SK-N-SH (cell line): Measurements from ENCODE around the gene HPCAL4. TPM values are rescaled to one million over a fixed set of nuclear protein-coding genes. Genes with fewer than 3 reads are reported as not detected.

Experiments used
- CTCF ChIA-PET: fragments of 300-600, 350-600 bp; formaldehyde crosslinking; extraction: SDS; loops from one replicate; lab custom pipeline; 2021; lab: Yijun Ruan, JAX
- POLR2A ChIA-PET: fragments of 350-600 bp; sonication (Branson Sonifier 250); formaldehyde crosslinking; extraction: SDS; loops from one replicate; lab custom pipeline; 2020; ENCODE audit warnings: antibody characterized with exemption, inconsistent platforms; lab: Yijun Ruan, JAX
- DNase-seq: peaks from one replicate; pipeline ENCODE4 v3.0.0; 2012
- H2AFZ ChIP-seq: fragments of 200-600 bp; sonication (generic); 2 replicates; pipeline ENCODE4 v1.8.1; 2016; ENCODE audit warnings: antibody characterized with exemption, mild to moderate bottlenecking, low read depth
- H3F3A ChIP-seq: fragments of 200-600 bp; sonication (generic); replicated peaks from 2 replicates; pipeline ENCODE3; 2016; ENCODE audit warnings: antibody characterized with exemption, mild to moderate bottlenecking; ENCODE audit not compliant: insufficient read depth
- H3K27ac ChIP-seq, 2 experiments: fragments of 200-500 bp in 1 of 2; fragments of 200-600 bp in 1 of 2; sonication (Bioruptor generic) in 1 of 2; sonication (generic), shearing (Covaris generic) in 1 of 2; 2 replicates each; pipeline versions ENCODE4 v1.5.1 to v1.6.1; 2014 to 2016; ENCODE audit warnings: low read depth in 2 of 2, inconsistent platforms in 1 of 2, low read length in 1 of 2, mild to moderate bottlenecking in 1 of 2, mixed read lengths in 1 of 2
- H3K27me3 ChIP-seq: fragments of 200-600 bp; sonication (generic), shearing (Covaris generic); 2 replicates; pipeline ENCODE4 v1.6.1; 2016; ENCODE audit warnings: mixed run types; ENCODE audit not compliant: insufficient read depth
- H3K36me3 ChIP-seq, 2 experiments: fragments of 200-500 bp in 1 of 2; fragments of 200-600 bp in 1 of 2; sonication (Bioruptor generic) in 1 of 2; sonication (generic) in 1 of 2; replicated peaks in 1 of 2; 2 replicates each; pipeline versions ENCODE3 to v1.5.1; 2014 to 2016; ENCODE audit warnings: low read length in 1 of 2, mild to moderate bottlenecking in 1 of 2; ENCODE audit not compliant: insufficient read depth in 2 of 2, control insufficient read depth in 1 of 2
- H3K4me1 ChIP-seq, 2 experiments: fragments of 200-500 bp in 1 of 2; fragments of 200-600 bp in 1 of 2; sonication (Bioruptor generic) in 1 of 2; sonication (generic), shearing (Covaris generic) in 1 of 2; 2 replicates each; pipeline versions ENCODE4 v1.5.1 to v1.6.1; 2014 to 2016; ENCODE audit warnings: low read depth in 1 of 2, low read length in 1 of 2, mixed run types in 1 of 2; ENCODE audit not compliant: insufficient read depth in 2 of 2, control insufficient read depth in 1 of 2
- H3K4me2 ChIP-seq: fragments of 200-600 bp; sonication (generic), shearing (Covaris generic); 2 replicates; pipeline ENCODE4 v1.6.1; 2017; ENCODE audit warnings: mixed run types
- H3K4me3 ChIP-seq, 2 experiments: fragments of 200-500 bp in 1 of 2; fragments of 200-600 bp in 1 of 2; sonication (Bioruptor generic) in 1 of 2; sonication (generic), shearing (Covaris generic) in 1 of 2; 2 replicates each; pipeline versions ENCODE4 v1.5.1 to v1.8.1; 2014 to 2016; ENCODE audit warnings: low read depth in 2 of 2, inconsistent platforms in 1 of 2, low read length in 1 of 2, mild to moderate bottlenecking in 1 of 2, mixed read lengths in 1 of 2, moderate library complexity in 1 of 2
- H3K79me2 ChIP-seq: fragments of 200-600 bp; sonication (generic); 2 replicates; pipeline ENCODE4 v1.8.1; 2017; ENCODE audit warnings: mild to moderate bottlenecking; ENCODE audit not compliant: insufficient read depth
- H3K9ac ChIP-seq: fragments of 200-600 bp; sonication (generic); 2 replicates; pipeline ENCODE4 v1.6.1; 2017; ENCODE audit warnings: mixed run types
- H3K9me2 ChIP-seq: fragments of 200-600 bp; sonication (generic); 2 replicates; pipeline ENCODE4 v1.6.1; 2017; ENCODE audit warnings: mixed run types
- H3K9me3 ChIP-seq: fragments of 200-600 bp; sonication (generic); 2 replicates; pipeline ENCODE4 v1.6.1; 2017; ENCODE audit warnings: mixed run types, mild to moderate bottlenecking, moderate library complexity
- H4K20me1 ChIP-seq: fragments of 200-600 bp; sonication (generic); 2 replicates; pipeline ENCODE4 v1.6.1; 2017; ENCODE audit warnings: mild to moderate bottlenecking, mixed run types; ENCODE audit not compliant: insufficient read depth
- FOSL2 ChIP-seq: IDR thresholded peaks from 2 replicates; pipeline ENCODE4 v1.4.0; 2012; ENCODE audit warnings: low read depth, mild to moderate bottlenecking, moderate library complexity, borderline replicate concordance
- FOXJ3 ChIP-seq: sonication (generic); formaldehyde crosslinking; IDR thresholded peaks from 2 replicates; pipeline ENCODE4 v1.5.1; 2020; ENCODE audit warnings: mild to moderate bottlenecking, missing genetic modification reagents
- GABPA ChIP-seq: IDR thresholded peaks from 2 replicates; pipeline ENCODE4 v1.4.0; 2012; ENCODE audit warnings: low read depth, mild to moderate bottlenecking
- GATA2 ChIP-seq: sonication (generic); formaldehyde crosslinking; IDR thresholded peaks from 2 replicates; pipeline ENCODE4 v1.5.0; 2020; ENCODE audit warnings: mild to moderate bottlenecking, missing genetic modification reagents
- IRF3 ChIP-seq: fragments of 150-350 bp; IDR thresholded peaks from 2 replicates; pipeline ENCODE4 v1.6.1; 2016; ENCODE audit warnings: mild to moderate bottlenecking, low read depth, low read length
- PBX3 ChIP-seq: IDR thresholded peaks from 2 replicates; pipeline ENCODE4; 2012
- POLR2AphosphoS5 ChIP-seq: IDR thresholded peaks from 2 replicates; pipeline ENCODE4 v1.6.1; 2012; ENCODE audit warnings: low read depth, low read length
- SMC3 ChIP-seq: IDR thresholded peaks from 2 replicates; pipeline ENCODE4 v1.6.1; 2012; ENCODE audit warnings: low read depth, low read length, improper control_type of control experiment
- USF1 ChIP-seq: IDR thresholded peaks from 2 replicates; pipeline ENCODE4 v1.4.0; 2012; ENCODE audit warnings: low read depth, borderline replicate concordance
- USF2 ChIP-seq: fragments of 150-350 bp; IDR thresholded peaks from 2 replicates; pipeline ENCODE4 v1.6.1; 2017; ENCODE audit warnings: antibody characterized with exemption, low read length, low read depth, borderline replicate concordance
- WGBS: methylation state at CpG from one replicate; pipeline ENCODE4 v1.1.6; 2017; ENCODE audit warnings: low lambda C conversion rate; 5-methylcytosine and 5-hydroxymethylcytosine counted together
- polyA plus RNA-seq, 3 experiments: library from polyadenylated mRNA; depleted of rRNA; stranded (reverse); fragments of >200 nt; gene quantifications; 2 replicates each; pipeline ENCODE4 v1.2.3, GENCODE V29; 2012
- TF ChIP-seq, protein P1 (sequence below): IDR thresholded peaks from 2 replicates; pipeline ENCODE4 v1.6.1; 2012; ENCODE audit warnings: mild to moderate bottlenecking, low read depth, low read length, moderate library complexity

Gene HPCAL4
- polyA plus RNA-seq, 1 of the 3 experiments (the other 2 are of a cell fraction): 0.15 TPM

- no peak for TF ChIP-seq IRF3
- TF ChIP-seq GATA2 (CRISPR knock-in tag): no peak
- TF ChIP-seq FOXJ3: no peak
- TF ChIP-seq USF1: no peak
- no peak for TF ChIP-seq GABPA
- TF ChIP-seq SMC3: no peak
- TF ChIP-seq FOSL2: no peak
- TF ChIP-seq, all 33 proteins: peak for 0
These were observed 36.1 kb upstream of the HPCAL4 start (continued) for GRCh38 chr1:39727221-39727931.

- POLR2A ChIA-PET: no interaction called here
- DNase-seq: no peak
- peaks cover 12% of the 10 kb centered on the region; the same call in 1 of the 2 replicates for H3K27me3 ChIP-seq
- no peak overlapping the region for H3K9ac ChIP-seq
- H3K4me2 ChIP-seq: no peak overlapping the region
- TF ChIP-seq POLR2AphosphoS5: no peak
- TF ChIP-seq GATA2 (CRISPR knock-in tag): no peak
- TF ChIP-seq USF2: no peak
- TF ChIP-seq, protein P1, sequence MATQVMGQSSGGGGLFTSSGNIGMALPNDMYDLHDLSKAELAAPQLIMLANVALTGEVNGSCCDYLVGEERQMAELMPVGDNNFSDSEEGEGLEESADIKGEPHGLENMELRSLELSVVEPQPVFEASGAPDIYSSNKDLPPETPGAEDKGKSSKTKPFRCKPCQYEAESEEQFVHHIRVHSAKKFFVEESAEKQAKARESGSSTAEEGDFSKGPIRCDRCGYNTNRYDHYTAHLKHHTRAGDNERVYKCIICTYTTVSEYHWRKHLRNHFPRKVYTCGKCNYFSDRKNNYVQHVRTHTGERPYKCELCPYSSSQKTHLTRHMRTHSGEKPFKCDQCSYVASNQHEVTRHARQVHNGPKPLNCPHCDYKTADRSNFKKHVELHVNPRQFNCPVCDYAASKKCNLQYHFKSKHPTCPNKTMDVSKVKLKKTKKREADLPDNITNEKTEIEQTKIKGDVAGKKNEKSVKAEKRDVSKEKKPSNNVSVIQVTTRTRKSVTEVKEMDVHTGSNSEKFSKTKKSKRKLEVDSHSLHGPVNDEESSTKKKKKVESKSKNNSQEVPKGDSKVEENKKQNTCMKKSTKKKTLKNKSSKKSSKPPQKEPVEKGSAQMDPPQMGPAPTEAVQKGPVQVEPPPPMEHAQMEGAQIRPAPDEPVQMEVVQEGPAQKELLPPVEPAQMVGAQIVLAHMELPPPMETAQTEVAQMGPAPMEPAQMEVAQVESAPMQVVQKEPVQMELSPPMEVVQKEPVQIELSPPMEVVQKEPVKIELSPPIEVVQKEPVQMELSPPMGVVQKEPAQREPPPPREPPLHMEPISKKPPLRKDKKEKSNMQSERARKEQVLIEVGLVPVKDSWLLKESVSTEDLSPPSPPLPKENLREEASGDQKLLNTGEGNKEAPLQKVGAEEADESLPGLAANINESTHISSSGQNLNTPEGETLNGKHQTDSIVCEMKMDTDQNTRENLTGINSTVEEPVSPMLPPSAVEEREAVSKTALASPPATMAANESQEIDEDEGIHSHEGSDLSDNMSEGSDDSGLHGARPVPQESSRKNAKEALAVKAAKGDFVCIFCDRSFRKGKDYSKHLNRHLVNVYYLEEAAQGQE: no peak
- no peak for TF ChIP-seq PBX3
- TF ChIP-seq FOXJ3: no peak
- H3K4me1 ChIP-seq: no peaks in the 10 kb centered on the region
- no peaks in the 10 kb centered on the region for H3K9me3 ChIP-seq
- no peak overlapping the region for H2AFZ ChIP-seq
- no peaks in the 10 kb centered on the region for H3K79me2 ChIP-seq
- no peaks in the 10 kb centered on the region for H3K36me3 ChIP-seq
- no peaks in the 10 kb centered on the region for H3F3A ChIP-seq
- H4K20me1 ChIP-seq: no peaks in the 10 kb centered on the region
- 54% methylated on average over 3 of the region's 3 CpGs for WGBS
- no peak overlapping the region for H3K27ac ChIP-seq
- H3K4me3 ChIP-seq: no peak overlapping the region
- H3K9me2 ChIP-seq: no peaks in the 10 kb centered on the region
- CTCF ChIA-PET: interaction anchor here (1.4 to 2.0 kb wide), 2 partner anchors 25 to 73 kb away, joined by 3 to 6 read pairs; no protein-coding TSS in a partner anchor
These were observed 35.4 kb upstream of the HPCAL4 start for GRCh38 chr1:39726600-39726999.
